Keratinocyte (primary cell): ENCODE measurements around the gene HBZ. TPM values are rescaled to one million over a fixed set of nuclear protein-coding genes. Genes with fewer than 3 reads are reported as not detected.
"Not testable (repeated sequence)": the region's sequence is repeated elsewhere in the genome, so short reads cannot be mapped to it uniquely, and the experiment has no call there.

Experiments used
- DNase-seq: peaks from one replicate; pipeline ENCODE4 v3.0.0-alpha.2; 2011; ENCODE audit warnings: low read depth, missing footprints, low spot score
- FAIRE-seq: peaks from 2 replicates; lab custom pipeline; 2011; peaks lifted over from hg19 to GRCh38; lab: Jason Lieb, UNC
- H2AFZ ChIP-seq: 2 replicates; pipeline ENCODE4 v1.6.0; 2012; ENCODE audit warnings: low read length, control low read depth, inconsistent platforms; ENCODE audit not compliant: control insufficient read depth
- H3K27ac ChIP-seq: 2 replicates; pipeline ENCODE4 v1.5.1; 2011; ENCODE audit warnings: low read length; ENCODE audit not compliant: control insufficient read depth, insufficient read depth
- H3K27me3 ChIP-seq: 3 replicates; pipeline ENCODE4 v1.6.0; 2011; ENCODE audit warnings: low read length; ENCODE audit not compliant: control insufficient read depth, insufficient read depth; ENCODE audit errors: extremely low read depth
- H3K36me3 ChIP-seq, 2 experiments: 2 replicates in 1 of 2; 3 replicates in 1 of 2; pipeline ENCODE4 v1.5.1; 2011; ENCODE audit warnings: low read length in 2 of 2, mild to moderate bottlenecking in 1 of 2; ENCODE audit not compliant: control insufficient read depth in 2 of 2, insufficient read depth in 2 of 2; ENCODE audit errors: extremely low read depth in 1 of 2
- H3K4me1 ChIP-seq: 3 replicates; pipeline ENCODE4 v1.5.1; 2011; ENCODE audit warnings: low read length; ENCODE audit not compliant: control insufficient read depth, insufficient read depth; ENCODE audit errors: extremely low read depth
- H3K4me2 ChIP-seq: 3 replicates; pipeline ENCODE4 v1.6.0; 2011; ENCODE audit warnings: low read depth, low read length; ENCODE audit not compliant: control insufficient read depth, insufficient read depth; ENCODE audit errors: extremely low read depth
- H3K4me3 ChIP-seq, 3 experiments: fragments of 200-600 bp in 1 of 3; sonication (generic) in 1 of 3; 2 replicates in 2 of 3; 3 replicates in 1 of 3; pipeline ENCODE4 v1.5.1; 2011 to 2016; ENCODE audit warnings: low read length in 3 of 3, mild to moderate bottlenecking in 3 of 3, control low read depth in 2 of 3, inconsistent platforms in 1 of 3, low read depth in 1 of 3, mixed read lengths in 1 of 3, mixed run types in 1 of 3, moderate library complexity in 1 of 3; ENCODE audit not compliant: control insufficient read depth in 2 of 3, insufficient read depth in 2 of 3; ENCODE audit errors: extremely low read depth in 1 of 3
- H3K79me2 ChIP-seq: 2 replicates; pipeline ENCODE4 v1.6.0; 2012; ENCODE audit warnings: low read length; ENCODE audit not compliant: control insufficient read depth, insufficient read depth
- H3K9ac ChIP-seq: 3 replicates; pipeline ENCODE4 v1.6.0; 2011; ENCODE audit warnings: low read length; ENCODE audit not compliant: control insufficient read depth, insufficient read depth; ENCODE audit errors: extremely low read depth
- H3K9me1 ChIP-seq: 3 replicates; pipeline ENCODE4 v1.6.0; 2011; ENCODE audit warnings: low read length; ENCODE audit not compliant: control insufficient read depth, insufficient read depth; ENCODE audit errors: extremely low read depth
- H3K9me3 ChIP-seq: 2 replicates; pipeline ENCODE4 v1.5.1; 2012; ENCODE audit warnings: low read depth, low read length; ENCODE audit not compliant: control insufficient read depth
- H4K20me1 ChIP-seq: 3 replicates; pipeline ENCODE4 v1.6.0; 2011; ENCODE audit warnings: low read length; ENCODE audit not compliant: control insufficient read depth, insufficient read depth; ENCODE audit errors: extremely low read depth
- CTCF ChIP-seq, 3 experiments: IDR thresholded peaks in 1 of 3; conservative IDR thresholded peaks in 1 of 3; optimal IDR thresholded peaks in 1 of 3; 2 replicates in 2 of 3; 3 replicates in 1 of 3; pipeline versions ENCODE3 to v1.5.1; 2011; ENCODE audit warnings: low read length in 3 of 3, mild to moderate bottlenecking in 3 of 3, moderate library complexity in 2 of 3, control low read depth in 1 of 3, inconsistent platforms in 1 of 3; ENCODE audit not compliant: insufficient read depth in 2 of 3; ENCODE audit errors: extremely low read depth in 1 of 3
- EZH2 ChIP-seq: IDR thresholded peaks from one replicate; pipeline ENCODE4 v1.6.1; 2012; ENCODE audit warnings: inconsistent platforms, mild to moderate bottlenecking, low read length, moderate library complexity
- dilution Hi-C: fragments of 300-500 bp; cut with MboI; formaldehyde crosslinking; loops from one replicate; pipeline ENCODE4 v1.7.0; 2020; ENCODE audit warnings: low sequenced_read_pairs; ENCODE audit not compliant: extremely low pct_ligation_motif_present
- polyA plus RNA-seq, 5 experiments: library from polyadenylated mRNA; depleted of rRNA in 3 of 5; stranded (reverse) in 3 of 5; stranded (forward) in 1 of 5; unstranded in 1 of 5; fragments of >200 nt; gene quantifications; 1 replicate in 1 of 5; 2 replicates in 3 of 5; 3 replicates in 1 of 5; pipeline versions ENCODE4 v1.2.1 to v1.2.3, GENCODE V29; 2011 to 2012; ENCODE audit warnings: missing spikeins in 2 of 5, low read depth in 1 of 5, low replicate concordance in 1 of 5

Gene HBZ
- polyA plus RNA-seq, 1 donor (not counting 4 experiments of a cell fraction or from before 2014, with no cell fraction given) = not detected

GRCh38 chr16:149024-149660 lies 3.3 kb upstream of the HBZ start:
- Histone ChIP-seq H3K9me3 (no peaks in the 10 kb centered on the region), H3K4me3 (no peak overlapping the region), H3K9me1 (no peaks in the 10 kb centered on the region), H3K9ac (no peak overlapping the region), H3K79me2 (no peaks in the 10 kb centered on the region), H3K4me2 (no peak overlapping the region), H3K27me3 (peaks cover 9% of the 10 kb centered on the region), H4K20me1 (no peaks in the 10 kb centered on the region), H3K36me3 (no peaks in the 10 kb centered on the region), H2AFZ (no peak overlapping the region), H3K27ac (no peak overlapping the region), H3K4me1 (no peaks in the 10 kb centered on the region)
- FAIRE-seq (no peak), DNase-seq (no peak)
- dilution Hi-C loops = no loop called here
- TF ChIP-seq CTCF (optimal IDR thresholded peaks at IDR 0.05 in 1 of 3, IDR thresholded peaks at IDR 0.05 in 1 of 3, conservative IDR thresholded peaks at IDR 0.05 in 1 of 3; ENCODE audit: extremely low read depth in 1 of 3, insufficient read depth in 2 of 3, low read length in 3 of 3) (no peak), EZH2 (no peak)

GRCh38 chr16:153129-153521 lies 681 bp downstream of the HBZ start:
- H3K27me3 ChIP-seq = peaks cover 19% of the 10 kb centered on the region
- H3K36me3 ChIP-seq, H3K9ac ChIP-seq, DNase-seq, H3K9me3 ChIP-seq, H3K4me3 ChIP-seq, H3K79me2 ChIP-seq, H3K9me1 ChIP-seq, H2AFZ ChIP-seq, H4K20me1 ChIP-seq, FAIRE-seq, dilution Hi-C loops, H3K4me2 ChIP-seq, H3K27ac ChIP-seq, H3K4me1 ChIP-seq: not testable (repeated sequence)

GRCh38 chr16:153550-154216 lies 1.2 kb downstream of the HBZ start:
- not testable (repeated sequence) for H3K9ac ChIP-seq

More at GRCh38 chr16:153550-154216, 1.2 kb downstream of the HBZ start:
- H3K9me3 ChIP-seq, H3K27ac ChIP-seq, H3K4me3 ChIP-seq, H2AFZ ChIP-seq, H3K36me3 ChIP-seq, H3K9me1 ChIP-seq, DNase-seq, dilution Hi-C loops, H3K4me1 ChIP-seq, H4K20me1 ChIP-seq, H3K4me2 ChIP-seq, H3K79me2 ChIP-seq, FAIRE-seq: not testable (repeated sequence)
- H3K27me3 ChIP-seq = peaks cover 16% of the 10 kb centered on the region
